Liver (tissue), 9 donors: Measurements from ENCODE around the gene TASOR2. TPM values are rescaled to one million over a fixed set of nuclear protein-coding genes. Genes with fewer than 3 reads are reported as not detected.

Experiments
- DNase-seq: peaks from one replicate; pipeline ENCODE4 v3.0.0-alpha.2; 2017; ENCODE audit warnings: low spot score
- H3K27ac ChIP-seq, 2 donors: one replicate each; pipeline ENCODE4 v1.7.0; 2013; ENCODE audit warnings: inconsistent platforms in 2 of 2, low read length in 2 of 2, control low read depth in 1 of 2, low read depth in 1 of 2, mild to moderate bottlenecking in 1 of 2
- H3K27me3 ChIP-seq, 4 donors: one replicate each; pipeline versions ENCODE4 v1.6.1 to v1.7.0; 2013; ENCODE audit warnings: low read length in 3 of 4, inconsistent platforms in 1 of 4, mild to moderate bottlenecking in 1 of 4, moderate library complexity in 1 of 4; ENCODE audit not compliant: control insufficient read depth in 4 of 4, insufficient read depth in 4 of 4
- H3K36me3 ChIP-seq, 4 donors: one replicate each; pipeline versions ENCODE4 v1.6.1 to v1.7.0; 2013; ENCODE audit warnings: low read length in 3 of 4, mild to moderate bottlenecking in 3 of 4, low read depth in 1 of 4, moderate library complexity in 1 of 4; ENCODE audit not compliant: control insufficient read depth in 4 of 4, insufficient read depth in 3 of 4
- H3K4me1 ChIP-seq, 4 donors: one replicate each; pipeline versions ENCODE4 v1.6.1 to v1.7.0; 2013; ENCODE audit warnings: low read length in 3 of 4, mild to moderate bottlenecking in 3 of 4, moderate library complexity in 1 of 4; ENCODE audit not compliant: control insufficient read depth in 4 of 4, insufficient read depth in 4 of 4
- H3K4me3 ChIP-seq, 3 donors: one replicate each; pipeline versions ENCODE4 v1.6.1 to v1.7.0; 2013; ENCODE audit warnings: low read length in 3 of 3, control low read depth in 1 of 3, low read depth in 1 of 3, mild to moderate bottlenecking in 1 of 3
- H3K9ac ChIP-seq, 2 donors: one replicate each; pipeline ENCODE4 v1.7.0; 2013; ENCODE audit warnings: low read length in 2 of 2, mild to moderate bottlenecking in 2 of 2, moderate library complexity in 2 of 2, control low read depth in 1 of 2, low read depth in 1 of 2
- H3K9me3 ChIP-seq, 4 donors: one replicate each; pipeline versions ENCODE4 v1.6.1 to v1.7.0; 2013; ENCODE audit warnings: low read length in 3 of 4; ENCODE audit not compliant: control insufficient read depth in 4 of 4
- ATF3 ChIP-seq: IDR thresholded peaks from 2 replicates; pipeline ENCODE4 v1.6.1; 2016; ENCODE audit warnings: antibody characterized with exemption
- CTCF ChIP-seq: fragments of 150-350 bp; IDR thresholded peaks from 2 replicates; pipeline ENCODE4 v1.5.1; 2017; ENCODE audit warnings: improper control_type of control experiment, low read depth, low read length; ENCODE audit not compliant: missing input control
- EGR1 ChIP-seq, 2 donors: IDR thresholded peaks; 2 replicates each; pipeline ENCODE4 v1.6.1; 2016 to 2018; ENCODE audit warnings: antibody characterized with exemption in 2 of 2, low read depth in 2 of 2
- FOXA1 ChIP-seq: IDR thresholded peaks from 2 replicates; pipeline ENCODE4 v1.6.1; 2016; ENCODE audit warnings: antibody characterized with exemption
- FOXA2 ChIP-seq: IDR thresholded peaks from 2 replicates; pipeline ENCODE4 v1.6.1; 2016; ENCODE audit warnings: antibody characterized with exemption
- GABPA ChIP-seq, 2 donors: IDR thresholded peaks in 1 of 2; conservative IDR thresholded peaks in 1 of 2; 2 replicates each; pipeline ENCODE4 v1.6.1; 2016; ENCODE audit warnings: antibody characterized with exemption in 2 of 2, mild to moderate bottlenecking in 1 of 2, moderate library complexity in 1 of 2
- HNF4A ChIP-seq, 2 donors: conservative IDR thresholded peaks; 2 replicates each; pipeline ENCODE4 v1.6.1; 2016; ENCODE audit warnings: antibody characterized with exemption in 2 of 2, mild to moderate bottlenecking in 2 of 2
- HNF4G ChIP-seq: IDR thresholded peaks from 2 replicates; pipeline ENCODE4 v1.6.1; 2016; ENCODE audit warnings: antibody characterized with exemption
- JUND ChIP-seq, 2 donors: IDR thresholded peaks; 2 replicates each; pipeline ENCODE4 v1.6.1; 2016; ENCODE audit warnings: antibody characterized with exemption in 2 of 2
- MAX ChIP-seq: IDR thresholded peaks from 2 replicates; pipeline ENCODE4 v1.6.1; 2016; ENCODE audit warnings: antibody characterized with exemption
- NR2F2 ChIP-seq: IDR thresholded peaks from 2 replicates; pipeline ENCODE4 v1.6.1; 2016; ENCODE audit warnings: antibody characterized with exemption
- RAD21 ChIP-seq, 2 donors: IDR thresholded peaks; 2 replicates each; pipeline ENCODE4 v1.6.1; 2016; ENCODE audit warnings: antibody characterized with exemption in 2 of 2, mild to moderate bottlenecking in 2 of 2
- REST ChIP-seq: IDR thresholded peaks from 2 replicates; pipeline ENCODE4 v1.6.1; 2016; ENCODE audit warnings: antibody characterized with exemption, mild to moderate bottlenecking
- RXRA ChIP-seq, 2 donors: IDR thresholded peaks; 2 replicates each; pipeline ENCODE4 v1.6.1; 2017 to 2018; ENCODE audit warnings: antibody characterized with exemption in 2 of 2, mild to moderate bottlenecking in 1 of 2
- SP1 ChIP-seq: IDR thresholded peaks from 2 replicates; pipeline ENCODE4 v1.6.1; 2018; ENCODE audit warnings: antibody characterized with exemption, mild to moderate bottlenecking
- TAF1 ChIP-seq: conservative IDR thresholded peaks from 2 replicates; pipeline ENCODE4 v1.6.1; 2016; ENCODE audit warnings: antibody characterized with exemption, mild to moderate bottlenecking
- YY1 ChIP-seq: IDR thresholded peaks from 2 replicates; pipeline ENCODE4 v1.6.1; 2016; ENCODE audit warnings: antibody characterized with exemption, mild to moderate bottlenecking
- ZBTB33 ChIP-seq: IDR thresholded peaks from 2 replicates; pipeline ENCODE4 v1.6.1; 2016; ENCODE audit warnings: antibody characterized with exemption
- WGBS: extraction: QIAGEN DNeasy Blood & Tissue Kit; methylation state at CpG from one replicate; pipeline ENCODE4 v1.1.7; 2013; 5-methylcytosine and 5-hydroxymethylcytosine counted together
- polyA plus RNA-seq, 2 donors: library from polyadenylated mRNA; stranded (reverse) in 1 of 2; unstranded in 1 of 2; fragments of 200-250 nt in 1 of 2; fragments of >200 nt in 1 of 2; fragmentation: Nextera tagmentation in 1 of 2; extraction: Ambion mirVana in 1 of 2; gene quantifications; one replicate each; pipeline versions ENCODE4 v1.2.1 to v1.2.3, GENCODE V29; 2013 to 2015
- total RNA-seq, 2 donors: library from RNA; depleted of rRNA; stranded (reverse); fragments of >200 nt; gene quantifications; one replicate each; pipeline ENCODE4 v1.2.3, GENCODE V29; 2014
- donor health status: healthy.
- donor health status: healthy.
- donor health status: healthy.
- donor health status: healthy.
- donor health status: healthy.

Gene TASOR2
- total and polyA plus RNA-seq, 4 donors: 7.6 to 40.3 (median 14.2) TPM

GRCh38 chr10:5685764-5686240 lies 1.2 kb downstream of the TASOR2 start:
- H3K36me3 ChIP-seq: peaks cover 0 to 5% (median under 1%) of the 10 kb centered on the region in 4 donors

More at GRCh38 chr10:5685764-5686240, 1.2 kb downstream of the TASOR2 start:
- H3K27ac ChIP-seq: peak overlapping the region; percentile 83 to 90
- DNase-seq: no peak
- WGBS: 5% methylated on average over 10 of the region's 10 CpGs
- H3K9me3 ChIP-seq: no peaks in the 10 kb centered on the region
- peak overlapping the region; percentile 87 to 98 (median 97) for H3K4me3 ChIP-seq
- TF ChIP-seq TAF1: no peak
- TF ChIP-seq RAD21 (IDR thresholded peaks at IDR 0.05): no peak
- TF ChIP-seq FOXA1: no peak
- TF ChIP-seq EGR1 (IDR thresholded peaks at IDR 0.05; ENCODE audit: low read depth in 2 of 2): no peak
- TF ChIP-seq HNF4A (conservative IDR thresholded peaks at IDR 0.05): no peak
- TF ChIP-seq SP1: no peak
- no peak for TF ChIP-seq HNF4G
- no peak for TF ChIP-seq JUND (IDR thresholded peaks at IDR 0.05)
- no peak for TF ChIP-seq GABPA (IDR thresholded peaks at IDR 0.05 in 1 of 2, conservative IDR thresholded peaks at IDR 0.05 in 1 of 2)
- TF ChIP-seq ZBTB33: no peak
- TF ChIP-seq NR2F2: no peak
- TF ChIP-seq RXRA (IDR thresholded peaks at IDR 0.05): no peak
- TF ChIP-seq REST: no peak
- no peak for TF ChIP-seq YY1
- TF ChIP-seq ATF3: no peak
- TF ChIP-seq MAX: no peak
- TF ChIP-seq CTCF: no peak
- no peak for TF ChIP-seq FOXA2
- H3K27me3 ChIP-seq: no peaks in the 10 kb centered on the region
- H3K9ac ChIP-seq: peak overlapping the region; percentile 87 to 89
- H3K4me1 ChIP-seq: peaks cover 3 to 20% (median 12%) of the 10 kb centered on the region in 4 donors
